HG03060 (cell line): ENCODE data around the gene MAGEB3.
"Not testable (repeated sequence)": the region's sequence is repeated elsewhere in the genome, so short reads cannot be mapped to it uniquely, and the experiment has no call there.

Experiments used
- ATAC-seq: cut with Tn5 transposase; IDR thresholded peaks from one replicate; pipeline ENCODE4 v1.9.1; 2021; ENCODE audit warnings: low read depth, moderate number of reproducible peaks; ENCODE audit not compliant: unreplicated experiment

The MAGEB3 gene

GRCh38 chrX:30230395-30230794 is at the start of gene MAGEB3:
TSS of gene MAGEB3 (plus strand) at chrX:30230657. CDS start at chrX:30235925, 5,268 bp downstream.
- ATAC-seq: no peak

- ATAC-seq: no peak
Measured at GRCh38 chrX:30181353-30181752, 49.1 kb upstream of the MAGEB3 start.

GRCh38 chrX:30183554-30183953 is 46.9 kb upstream of the MAGEB3 start:
- no peak for ATAC-seq

GRCh38 chrX:30190426-30190825 is 40.0 kb upstream of the MAGEB3 start:
- no peak for ATAC-seq

- ATAC-seq: not testable (repeated sequence)
Measured at GRCh38 chrX:30193910-30194309, 36.5 kb upstream of the MAGEB3 start.

- ATAC-seq: no peak
Measured at GRCh38 chrX:30196322-30196721, 34.1 kb upstream of the MAGEB3 start.

GRCh38 chrX:30212172-30212571 is 18.3 kb upstream of the MAGEB3 start:
- ATAC-seq: no peak

- no peak for ATAC-seq
Measured at GRCh38 chrX:30215357-30215843, 15.1 kb upstream of the MAGEB3 start, which contains the start of gene MAGEB2. TSS of gene MAGEB2 (plus strand) at chrX:30215563. CDS start at chrX:30218581, 3,018 bp downstream.

GRCh38 chrX:30217465-30217864 is 13.0 kb upstream of the MAGEB3 start:
- no peak for ATAC-seq

GRCh38 chrX:30219372-30219771 is 11.1 kb upstream of the MAGEB3 start:
- no peak for ATAC-seq

- ATAC-seq: no peak
Measured at GRCh38 chrX:30220661-30221060, 9.8 kb upstream of the MAGEB3 start.

GRCh38 chrX:30224536-30224935 is 5.9 kb upstream of the MAGEB3 start:
- no peak for ATAC-seq

- no peak for ATAC-seq
Measured at GRCh38 chrX:30228526-30228925, 1.9 kb upstream of the MAGEB3 start.

GRCh38 chrX:30241724-30242415 is 11.4 kb downstream of the MAGEB3 start, which contains the start of gene MAGEB4:
TSS of gene MAGEB4 (plus strand) at chrX:30242000. CDS start at chrX:30242136, 136 bp downstream.
- no peak for ATAC-seq

- no peak for ATAC-seq
Measured at GRCh38 chrX:30246769-30247489, 16.5 kb downstream of the MAGEB3 start, which contains the start of gene MAGEB1. TSS of gene MAGEB1 (plus strand) at chrX:30247146. CDS start at chrX:30250494, 3,348 bp downstream.

- ATAC-seq: no peak
Measured at GRCh38 chrX:30248854-30249253, 18.4 kb downstream of the MAGEB3 start.

GRCh38 chrX:30253257-30253656 is 22.8 kb downstream of the MAGEB3 start:
- ATAC-seq: no peak

- no peak for ATAC-seq
Measured at GRCh38 chrX:30259927-30260326, 29.5 kb downstream of the MAGEB3 start.

GRCh38 chrX:30261012-30261411 is 30.6 kb downstream of the MAGEB3 start:
- no peak for ATAC-seq

- ATAC-seq: no peak
Measured at GRCh38 chrX:30262763-30263162, 32.3 kb downstream of the MAGEB3 start.

GRCh38 chrX:30270639-30271038 is 40.2 kb downstream of the MAGEB3 start:
- no peak for ATAC-seq
